Activated CD4-positive, alpha-beta memory T cell treated with anti-CD3 and anti-CD28 coated beads for 36 hours (primary cell): ENCODE results near the gene ATP6V0A1. TPM values are rescaled to one million over a fixed set of nuclear protein-coding genes. Genes with fewer than 3 reads are reported as not detected.

Experiments used
- CTCF ChIA-PET: fragments of 350-600 bp; sonication (Branson Sonifier 250); formaldehyde crosslinking; loops from one replicate; lab custom pipeline; 2021; ENCODE audit warnings: antibody characterized with exemption, inconsistent platforms; lab: Charles Lee
- POLR2A ChIA-PET: fragments of 350-600 bp; sonication (Branson Sonifier 250); formaldehyde crosslinking; loops from one replicate; lab custom pipeline; 2021; ENCODE audit warnings: antibody characterized with exemption; lab: Charles Lee
- DNase-seq: peaks from one replicate; pipeline ENCODE4 v3.0.0-alpha.2; 2020
- H3K27ac Mint-ChIP-seq: one replicate; pipeline ENCODE4 v1.8.0; 2021; ENCODE audit warnings: mixed read lengths
- H3K27me3 Mint-ChIP-seq: one replicate; pipeline ENCODE4 v1.8.0; 2021; ENCODE audit warnings: mixed read lengths
- H3K36me3 Mint-ChIP-seq: one replicate; pipeline ENCODE4 v1.8.0; 2021; ENCODE audit warnings: mixed read lengths
- H3K4me1 Mint-ChIP-seq: one replicate; pipeline ENCODE4 v1.8.0; 2021; ENCODE audit warnings: low read depth, mixed read lengths
- H3K4me3 Mint-ChIP-seq: one replicate; pipeline ENCODE4 v1.8.0; 2021; ENCODE audit warnings: mild to moderate bottlenecking, mixed read lengths
- H3K9me3 Mint-ChIP-seq: one replicate; pipeline ENCODE4 v1.8.0; 2021; ENCODE audit warnings: mixed read lengths
- intact Hi-C: fragments of 100-400 bp; cut with micrococcal nuclease; formaldehyde crosslinking; loops from one replicate; pipeline ENCODE4 v1.15.1; 2023
- total RNA-seq, 2 experiments: library from RNA; stranded (reverse); gene quantifications; one replicate each; pipeline ENCODE4 v1.2.3, GENCODE V29; 2021

ATP6V0A1 gene
- total RNA-seq, 2 experiments from 2014 or later: 12.0 to 13.2 TPM

- Mint-ChIP-seq H3K36me3 (peaks cover 8% of the 10 kb centered on the region), H3K9me3 (no peaks in the 10 kb centered on the region), H3K27me3 (no peaks in the 10 kb centered on the region), H3K27ac (no peak overlapping the region), H3K4me1 (peaks cover 41% of the 10 kb centered on the region), H3K4me3 (peak overlapping the region; percentile 92)
- ChIA-PET POLR2A (interaction anchor here (0.7 to 1.5 kb wide), 3 partner anchors 37 to 442 kb away, joined by 3 to 4 read pairs (median 3); partner anchors contain the start of genes CAVIN1, DNAJC7 and STAT3), CTCF (interaction anchor here (0.9 to 1.6 kb wide), 5 partner anchors 8 to 146 kb away, joined by 3 to 6 read pairs (median 4); partner anchors contain the start of gene CAVIN1)
- DNase-seq: peak; percentile 59
- intact Hi-C loops: loop anchor here (2.0 to 5.0 kb wide), 3 partner anchors 25 to 58 kb away; no protein-coding TSS in a partner anchor
These were observed 650 bp downstream of the ATP6V0A1 start for GRCh38 chr17:42459256-42459800.

GRCh38 chr17:42459801-42460281 is 1.2 kb downstream of the ATP6V0A1 start:
- Mint-ChIP-seq H3K4me1 (peaks cover 41% of the 10 kb centered on the region), H3K27me3 (no peaks in the 10 kb centered on the region), H3K4me3 (peak overlapping the region; percentile 92), H3K36me3 (peaks cover 8% of the 10 kb centered on the region), H3K9me3 (no peaks in the 10 kb centered on the region), H3K27ac (no peak overlapping the region)
- intact Hi-C loops: loop anchor here (2.0 to 5.0 kb wide), 3 partner anchors 25 to 57 kb away; no protein-coding TSS in a partner anchor
- DNase-seq: no peak
- ChIA-PET CTCF (interaction anchor here (0.7 to 2.0 kb wide), 7 partner anchors 9 to 147 kb away, joined by 3 to 11 read pairs (median 4); partner anchors contain the start of genes CAVIN1 and PSMC3IP), POLR2A (interaction anchor here (0.7 to 1.5 kb wide), 4 partner anchors 14 to 443 kb away, joined by 3 to 4 read pairs (median 3); partner anchors contain the start of genes CAVIN1, DNAJC7 and STAT3)

- DNase-seq: no peak
- CTCF ChIA-PET: interaction anchor here (0.7 to 2.0 kb wide), 7 partner anchors 9 to 147 kb away, joined by 3 to 11 read pairs (median 4); partner anchors contain the start of genes CAVIN1 and PSMC3IP
- peaks cover 8% of the 10 kb centered on the region for H3K36me3 Mint-ChIP-seq
- H3K27me3 Mint-ChIP-seq: no peaks in the 10 kb centered on the region
- no peak overlapping the region for H3K27ac Mint-ChIP-seq
- H3K9me3 Mint-ChIP-seq: no peaks in the 10 kb centered on the region
- intact Hi-C loops: no loop called here
- peak overlapping the region; percentile 92 for H3K4me3 Mint-ChIP-seq
- POLR2A ChIA-PET: interaction anchor here (0.7 to 1.5 kb wide), 4 partner anchors 14 to 443 kb away, joined by 3 to 4 read pairs (median 3); partner anchors contain the start of genes CAVIN1, DNAJC7 and STAT3
- H3K4me1 Mint-ChIP-seq: peaks cover 41% of the 10 kb centered on the region
These were observed 1.7 kb downstream of the ATP6V0A1 start for GRCh38 chr17:42460371-42460770.

- no peaks in the 10 kb centered on the region for H3K27me3 Mint-ChIP-seq
- no peak for DNase-seq
- ChIA-PET CTCF (interaction anchor here (0.6 to 0.9 kb wide), 4 partner anchors 25 to 639 kb away, joined by 3 to 5 read pairs (median 3); no protein-coding TSS in a partner anchor), POLR2A (no interaction called here)
- peaks cover 19% of the 10 kb centered on the region for H3K4me1 Mint-ChIP-seq
- H3K9me3 Mint-ChIP-seq: no peaks in the 10 kb centered on the region
- H3K27ac Mint-ChIP-seq: no peak overlapping the region
- H3K36me3 Mint-ChIP-seq: peaks cover 17% of the 10 kb centered on the region
- intact Hi-C loops: no loop called here
- H3K4me3 Mint-ChIP-seq: no peak overlapping the region
These were observed 5.3 kb downstream of the ATP6V0A1 start for GRCh38 chr17:42463976-42464400.

- Mint-ChIP-seq H3K9me3 (no peaks in the 10 kb centered on the region), H3K4me3 (no peak overlapping the region), H3K27ac (no peak overlapping the region), H3K36me3 (peaks cover 11% of the 10 kb centered on the region), H3K4me1 (no peaks in the 10 kb centered on the region), H3K27me3 (no peaks in the 10 kb centered on the region)
- CTCF ChIA-PET: interaction anchor here (1.1 to 1.3 kb wide), 2 partner anchors 11 to 26 kb away, joined by 3 read pairs; no protein-coding TSS in a partner anchor
- POLR2A ChIA-PET: interaction anchor here (0.6 kb wide), 1 partner anchor 176 kb away, joined by 3 read pairs; no protein-coding TSS in a partner anchor
- intact Hi-C loops: no loop called here
- DNase-seq: no peak
These were observed 9.2 kb downstream of the ATP6V0A1 start for GRCh38 chr17:42467889-42468288.

- ChIA-PET CTCF (interaction anchor here (0.7 to 1.4 kb wide), 3 partner anchors 45 to 251 kb away, joined by 3 read pairs; no protein-coding TSS in a partner anchor), POLR2A (no interaction called here)
- intact Hi-C loops: no loop called here
These were observed 14.2 kb downstream of the ATP6V0A1 start for GRCh38 chr17:42472709-42473521.

GRCh38 chr17:42474276-42474675 is 15.6 kb downstream of the ATP6V0A1 start:
- no peak overlapping the region for H3K27ac Mint-ChIP-seq
- DNase-seq: no peak
- H3K27me3 Mint-ChIP-seq: no peaks in the 10 kb centered on the region
- no peaks in the 10 kb centered on the region for H3K9me3 Mint-ChIP-seq
- no peaks in the 10 kb centered on the region for H3K4me1 Mint-ChIP-seq
- peaks cover 23% of the 10 kb centered on the region for H3K36me3 Mint-ChIP-seq
- ChIA-PET CTCF (interaction anchor here (1.4 kb wide), 1 partner anchor 43 kb away, joined by 3 read pairs; no protein-coding TSS in a partner anchor), POLR2A (no interaction called here)
- H3K4me3 Mint-ChIP-seq: no peak overlapping the region
- intact Hi-C loops: no loop called here

More at GRCh38 chr17:42472709-42473521, 14.2 kb downstream of the ATP6V0A1 start:
- H3K4me1 Mint-ChIP-seq: no peaks in the 10 kb centered on the region
- H3K27me3 Mint-ChIP-seq: no peaks in the 10 kb centered on the region
- peaks cover 15% of the 10 kb centered on the region for H3K36me3 Mint-ChIP-seq
- no peaks in the 10 kb centered on the region for H3K9me3 Mint-ChIP-seq
- no peak overlapping the region for H3K4me3 Mint-ChIP-seq
- H3K27ac Mint-ChIP-seq: no peak overlapping the region
- DNase-seq: no peak

GRCh38 chr17:42475121-42475520 is 16.4 kb downstream of the ATP6V0A1 start:
- intact Hi-C loops: no loop called here
- H3K36me3 Mint-ChIP-seq: peaks cover 25% of the 10 kb centered on the region
- ChIA-PET POLR2A (no interaction called here), CTCF (interaction anchor here (1.1 to 1.3 kb wide), 2 partner anchors 47 to 52 kb away, joined by 3 read pairs; no protein-coding TSS in a partner anchor)
- no peak overlapping the region for H3K4me3 Mint-ChIP-seq
- H3K4me1 Mint-ChIP-seq: no peaks in the 10 kb centered on the region
- H3K27ac Mint-ChIP-seq: no peak overlapping the region
- no peaks in the 10 kb centered on the region for H3K27me3 Mint-ChIP-seq
- no peaks in the 10 kb centered on the region for H3K9me3 Mint-ChIP-seq
- no peak for DNase-seq

- Mint-ChIP-seq H3K27me3 (no peaks in the 10 kb centered on the region), H3K9me3 (no peaks in the 10 kb centered on the region), H3K4me3 (no peak overlapping the region), H3K4me1 (no peaks in the 10 kb centered on the region), H3K27ac (no peak overlapping the region), H3K36me3 (peaks cover 25% of the 10 kb centered on the region)
- POLR2A ChIA-PET: no interaction called here
- CTCF ChIA-PET: interaction anchor here (1.1 to 1.3 kb wide), 2 partner anchors 47 to 51 kb away, joined by 3 read pairs; no protein-coding TSS in a partner anchor
- DNase-seq: no peak
- intact Hi-C loops: no loop called here
These were observed 17.2 kb downstream of the ATP6V0A1 start for GRCh38 chr17:42475835-42476234.

- intact Hi-C loops: no loop called here
- no peak for DNase-seq
- Mint-ChIP-seq H3K4me3 (no peak overlapping the region), H3K36me3 (peaks cover 25% of the 10 kb centered on the region), H3K4me1 (no peaks in the 10 kb centered on the region), H3K27me3 (no peaks in the 10 kb centered on the region), H3K27ac (no peak overlapping the region), H3K9me3 (no peaks in the 10 kb centered on the region)
- CTCF ChIA-PET: interaction anchor here (0.6 to 1.3 kb wide), 3 partner anchors 11 to 50 kb away, joined by 3 to 5 read pairs (median 3); no protein-coding TSS in a partner anchor
- POLR2A ChIA-PET: no interaction called here
These were observed 17.7 kb downstream of the ATP6V0A1 start for GRCh38 chr17:42476411-42476810.

- Mint-ChIP-seq H3K27ac (no peak overlapping the region), H3K27me3 (no peaks in the 10 kb centered on the region), H3K4me3 (no peak overlapping the region), H3K9me3 (no peaks in the 10 kb centered on the region), H3K36me3 (peaks cover 25% of the 10 kb centered on the region), H3K4me1 (no peaks in the 10 kb centered on the region)
- ChIA-PET CTCF (interaction anchor here (0.6 to 1.3 kb wide), 2 partner anchors 10 to 51 kb away, joined by 3 to 5 read pairs; no protein-coding TSS in a partner anchor), POLR2A (no interaction called here)
- intact Hi-C loops: no loop called here
- no peak for DNase-seq
These were observed 18.5 kb downstream of the ATP6V0A1 start for GRCh38 chr17:42477173-42477572.
